NCI-H1105 (cell line): Measurements from ENCODE around the gene OR4C13.
"Not testable (repeated sequence)": the region's sequence is repeated elsewhere in the genome, so short reads cannot be mapped to it uniquely, and the experiment has no call there.

Experiments used
- DNase-seq: peaks from one replicate; lab custom pipeline; 2025; lab: John Stamatoyannopoulos, UW

The OR4C13 gene

DNA sequence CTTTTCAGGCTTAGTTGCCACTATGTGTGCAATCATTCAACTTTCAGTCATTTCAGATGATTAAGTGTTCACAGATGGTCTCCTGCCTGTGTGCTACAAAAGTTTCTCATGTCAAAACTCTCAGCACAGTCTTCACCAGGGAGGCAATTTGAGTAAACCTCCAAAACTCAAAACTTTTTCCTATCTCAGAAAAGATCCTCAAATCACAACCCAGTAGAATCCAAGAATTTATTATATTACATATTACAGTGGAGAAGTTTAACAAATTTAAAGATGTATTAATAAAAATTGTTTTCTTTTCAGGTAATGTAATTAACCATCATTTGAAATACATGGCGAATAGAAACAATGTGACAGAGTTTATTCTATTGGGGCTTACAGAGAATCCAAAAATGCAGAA is at the start of gene OR4C13:
Gene OR4C13 (plus strand): TSS at position 301 of the 400 bp plus-strand sequence. CDS start 32 bp downstream, at position 333.
- DNase-seq = no peak

DNA sequence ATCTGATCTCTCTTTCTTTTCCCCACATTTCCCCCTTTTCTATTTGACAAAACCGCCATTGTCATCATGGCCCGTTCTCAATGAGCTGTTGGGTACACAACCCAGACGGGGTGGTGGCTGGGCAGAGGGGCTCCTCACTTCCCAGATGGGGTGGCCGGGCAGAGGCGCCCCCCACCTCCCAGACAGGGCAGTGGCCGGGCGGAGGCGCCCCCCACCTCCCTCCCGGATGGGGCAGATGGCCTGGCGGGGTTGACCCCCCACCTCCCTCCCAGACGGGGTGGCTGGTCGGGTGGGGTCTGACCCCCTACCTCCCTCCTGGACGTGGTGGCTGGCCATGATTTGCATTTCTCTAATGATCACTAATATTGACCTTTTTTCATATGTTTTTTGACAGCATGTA is 40.7 kb upstream of the OR4C13 start:
- DNase-seq = not testable (repeated sequence)

DNA sequence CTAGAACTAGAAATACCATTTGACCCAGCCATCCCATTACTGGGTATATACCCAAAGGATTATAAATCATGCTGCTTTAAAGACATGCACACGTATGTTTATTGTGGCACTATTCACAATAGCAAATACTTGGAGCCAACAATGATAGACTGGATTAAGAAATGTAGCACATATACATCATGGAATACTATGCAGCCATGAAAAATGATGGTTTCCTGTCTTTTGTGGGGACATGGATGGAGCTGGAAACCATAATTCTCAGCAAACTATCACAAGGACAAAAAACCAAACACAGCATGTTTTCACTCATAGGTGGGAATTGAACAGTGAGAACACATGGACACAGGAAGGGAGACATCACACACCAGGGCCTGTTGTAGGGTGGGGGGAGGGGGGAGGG is 3.5 kb upstream of the OR4C13 start:
- not testable (repeated sequence) for DNase-seq

- DNase-seq = not testable (repeated sequence)
Measured at GRCh38 chr11:49973439-49973838, 21.2 kb downstream of the OR4C13 start.

GRCh38 chr11:49982435-49982834 is 30.2 kb downstream of the OR4C13 start, which contains the start of gene OR4C12:
TSS of gene OR4C12 (minus strand) at chr11:49982535. CDS start at chr11:49982501, 34 bp downstream.
- not testable (repeated sequence) for DNase-seq

GRCh38 chr11:49995565-49995964 is 43.4 kb downstream of the OR4C13 start:
- peak; percentile 84 for DNase-seq
